Measurements from ENCODE around the gene ARHGAP32. TPM values are rescaled to one million over a fixed set of nuclear protein-coding genes. Genes with fewer than 3 reads are reported as not detected.
"Not testable (repeated sequence)": the region's sequence is repeated elsewhere in the genome, so short reads cannot be mapped to it uniquely, and the experiment has no call there.

ARHGAP32 gene
- total and polyA plus RNA-seq, 11 donors: 2.1 to 9.5 (median 4.8) TPM

GRCh38 chr11:129190087-129190486, 2.0 kb downstream of the ARHGAP32 start:
- intact Hi-C loops (cut with DNase I): no loop called here
- H3K9me3 ChIP-seq: peaks cover 0 to 13% (median 0%) of the 10 kb centered on the region in 12 donors
- no peaks in the 10 kb centered on the region for H3K27me3 ChIP-seq
- DNase-seq (no peak), ATAC-seq (no peak)
- TF ChIP-seq CTCF (IDR thresholded peaks at IDR 0.05) (no peak), POLR2A (IDR thresholded peaks at IDR 0.05) (no peak)
- 74 to 79% (median 78%) methylated on average over 4 of the region's 4 CpGs for WGBS, 4 donors
- H3K36me3 ChIP-seq: no peaks in the 10 kb centered on the region
- H3K27ac ChIP-seq: no peak overlapping the region
- H3K4me1 ChIP-seq: no peaks in the 10 kb centered on the region
- no peak overlapping the region for H3K4me3 ChIP-seq

GRCh38 chr11:129189646-129190045, 2.5 kb downstream of the ARHGAP32 start:
- ATAC-seq (no peak), DNase-seq (no peak)
- Histone ChIP-seq H3K4me3 (no peak overlapping the region), H3K27ac (no peak overlapping the region), H3K27me3 (no peaks in the 10 kb centered on the region), H3K36me3 (no peaks in the 10 kb centered on the region), H3K4me1 (no peaks in the 10 kb centered on the region), H3K9me3 (peaks cover 0 to 13% (median 0%) of the 10 kb centered on the region in 12 donors)
- 93 to 98% (median 94%) methylated on average over 1 of the region's 1 CpG for WGBS, 4 donors
- intact Hi-C loops (cut with DNase I): no loop called here
- TF ChIP-seq POLR2A (IDR thresholded peaks at IDR 0.05) (no peak), CTCF (IDR thresholded peaks at IDR 0.05) (no peak)

GRCh38 chr11:129185082-129185481, 7.0 kb downstream of the ARHGAP32 start:
- H3K4me3 ChIP-seq; H3K27ac ChIP-seq; ATAC-seq; H3K36me3 ChIP-seq; intact Hi-C loops (cut with DNase I); H3K27me3 ChIP-seq; H3K4me1 ChIP-seq; DNase-seq: not testable (repeated sequence)
- peaks cover 0 to 13% (median 0%) of the 10 kb centered on the region in 12 donors for H3K9me3 ChIP-seq
- 86 to 98% (median 94%) methylated on average over 2 of the region's 2 CpGs for WGBS, 4 donors

- TF ChIP-seq POLR2A (IDR thresholded peaks at IDR 0.05) (no peak), CTCF (IDR thresholded peaks at IDR 0.05) (no peak)
- DNase-seq: no peak
- intact Hi-C loops (cut with DNase I): no loop called here
- Histone ChIP-seq H3K27me3 (no peaks in the 10 kb centered on the region), H3K9me3 (peaks cover 0 to 13% (median 0%) of the 10 kb centered on the region in 12 donors), H3K4me3 (no peak overlapping the region), H3K4me1 (no peaks in the 10 kb centered on the region), H3K27ac (no peak overlapping the region), H3K36me3 (no peaks in the 10 kb centered on the region)
- 83 to 96% (median 92%) methylated on average over 2 of the region's 2 CpGs for WGBS, 4 donors
- no peak for ATAC-seq
These were observed 7.5 kb downstream of the ARHGAP32 start for GRCh38 chr11:129184581-129184980.

- WGBS, 4 donors: 77 to 88% (median 84%) methylated on average over 1 of the region's 1 CpG
These were observed 24.8 kb downstream of the ARHGAP32 start for GRCh38 chr11:129167315-129167714.

More at GRCh38 chr11:129167315-129167714, 24.8 kb downstream of the ARHGAP32 start:
- ATAC-seq: no peak
- peaks cover 0 to 50% (median 7%) of the 10 kb centered on the region in 12 donors for H3K9me3 ChIP-seq
- no peak for DNase-seq
- peaks cover 0 to 7% (median 0%) of the 10 kb centered on the region in 9 donors for H3K36me3 ChIP-seq
- no peak overlapping the region for H3K27ac ChIP-seq
- no peaks in the 10 kb centered on the region for H3K27me3 ChIP-seq
- H3K4me1 ChIP-seq: no peaks in the 10 kb centered on the region
- TF ChIP-seq CTCF (IDR thresholded peaks at IDR 0.05): no peak
- TF ChIP-seq POLR2A (IDR thresholded peaks at IDR 0.05): no peak
- H3K4me3 ChIP-seq: no peak overlapping the region
- intact Hi-C loops (cut with DNase I): no loop called here

All from heart left ventricle (tissue), 16 donors.